Upper lobe of left lung (tissue), 4 donors: ENCODE measurements around the gene ZCWPW1.

ENCODE experiments used
- EP300 ChIP-seq, 4 donors: sonication (generic); formaldehyde crosslinking; IDR thresholded peaks; one replicate each; pipeline ENCODE4 v1.5.1; 2017; ENCODE audit warnings: antibody characterized with exemption in 4 of 4, control low read depth in 2 of 4
- POLR2AphosphoS5 ChIP-seq, 2 donors: sonication (generic); formaldehyde crosslinking; IDR thresholded peaks; one replicate each; pipeline ENCODE4 v1.5.1; 2017; ENCODE audit warnings: antibody characterized with exemption in 2 of 2
- TF ChIP-seq, protein P1 (sequence below), 6 experiments: fragments of 450-650 bp in 4 of 6; fragments of 200-600 bp in 2 of 6; sonication (generic) in 2 of 6; IDR thresholded peaks; one replicate each; pipeline ENCODE4 v1.5.1; 2016 to 2019; ENCODE audit warnings: antibody characterized with exemption in 6 of 6

GRCh38 chr7:100464210-100464660 is 35.7 kb upstream of the ZCWPW1 start, which contains the start of gene SPACDR:
- TF ChIP-seq, protein P1, sequence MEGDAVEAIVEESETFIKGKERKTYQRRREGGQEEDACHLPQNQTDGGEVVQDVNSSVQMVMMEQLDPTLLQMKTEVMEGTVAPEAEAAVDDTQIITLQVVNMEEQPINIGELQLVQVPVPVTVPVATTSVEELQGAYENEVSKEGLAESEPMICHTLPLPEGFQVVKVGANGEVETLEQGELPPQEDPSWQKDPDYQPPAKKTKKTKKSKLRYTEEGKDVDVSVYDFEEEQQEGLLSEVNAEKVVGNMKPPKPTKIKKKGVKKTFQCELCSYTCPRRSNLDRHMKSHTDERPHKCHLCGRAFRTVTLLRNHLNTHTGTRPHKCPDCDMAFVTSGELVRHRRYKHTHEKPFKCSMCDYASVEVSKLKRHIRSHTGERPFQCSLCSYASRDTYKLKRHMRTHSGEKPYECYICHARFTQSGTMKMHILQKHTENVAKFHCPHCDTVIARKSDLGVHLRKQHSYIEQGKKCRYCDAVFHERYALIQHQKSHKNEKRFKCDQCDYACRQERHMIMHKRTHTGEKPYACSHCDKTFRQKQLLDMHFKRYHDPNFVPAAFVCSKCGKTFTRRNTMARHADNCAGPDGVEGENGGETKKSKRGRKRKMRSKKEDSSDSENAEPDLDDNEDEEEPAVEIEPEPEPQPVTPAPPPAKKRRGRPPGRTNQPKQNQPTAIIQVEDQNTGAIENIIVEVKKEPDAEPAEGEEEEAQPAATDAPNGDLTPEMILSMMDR (IDR thresholded peaks at IDR 0.05): no peak
- TF ChIP-seq POLR2AphosphoS5 (IDR thresholded peaks at IDR 0.05) (no peak), EP300 (IDR thresholded peaks at IDR 0.05) (no peak)
